Panc1 (cell line): Measurements from ENCODE around the gene COPS8. TPM values are rescaled to one million over a fixed set of nuclear protein-coding genes. Genes with fewer than 3 reads are reported as not detected.

Experiments
- ATAC-seq: fragments of 200-7000 bp; cut with Tn5 transposase; 2 replicates; pipeline ENCODE4 v1.9.1; 2020; ENCODE audit warnings: mild to moderate bottlenecking, moderate library complexity
- BruUV-seq: library from RNA; stranded (reverse); fragments of 400-500 nt; replicated peaks from 2 replicates; lab custom pipeline; 2021; lab: Mats Ljungman, UMichigan
- CTCF ChIA-PET: fragments of 300-600 bp; sonication (Branson Sonifier 250); formaldehyde crosslinking; loops from one replicate; lab custom pipeline; 2022; ENCODE audit warnings: antibody characterized with exemption; lab: Charles Lee
- POLR2A ChIA-PET: fragments of 300-600 bp; sonication (Branson Sonifier 250); formaldehyde crosslinking; loops from one replicate; lab custom pipeline; 2022; ENCODE audit warnings: antibody characterized with exemption; lab: Charles Lee
- DNase-seq: peaks from one replicate; pipeline ENCODE4 v3.0.0-alpha.2; 2010; ENCODE audit warnings: low read depth, low spot score
- H3K27ac ChIP-seq: 2 replicates; pipeline ENCODE4 v1.5.1; 2011; ENCODE audit warnings: mild to moderate bottlenecking, low read length, inconsistent platforms
- H3K27me3 ChIP-seq: fragments of 200-500 bp; sonication (Bioruptor generic); 2 replicates; pipeline ENCODE4 v1.6.0; 2014; ENCODE audit warnings: low read length, inconsistent platforms; ENCODE audit not compliant: control insufficient read depth, insufficient read depth
- H3K36me3 ChIP-seq: fragments of 200-500 bp; sonication (Bioruptor generic); 2 replicates; pipeline ENCODE4 v1.5.1; 2014; ENCODE audit warnings: inconsistent platforms, mild to moderate bottlenecking, low read length, moderate library complexity; ENCODE audit not compliant: control insufficient read depth, insufficient read depth
- H3K4me1 ChIP-seq: 2 replicates; pipeline ENCODE4 v1.5.1; 2011; ENCODE audit warnings: inconsistent platforms, mild to moderate bottlenecking, low read length, moderate library complexity; ENCODE audit not compliant: control insufficient read depth, insufficient read depth
- H3K4me3 ChIP-seq, 2 experiments: 2 replicates each; pipeline ENCODE4 v1.5.1; 2011 to 2012; ENCODE audit warnings: low read depth in 2 of 2, low read length in 2 of 2, mild to moderate bottlenecking in 2 of 2, inconsistent platforms in 1 of 2, moderate library complexity in 1 of 2
- H3K9me3 ChIP-seq: fragments of 200-500 bp; sonication (Bioruptor generic); 2 replicates; pipeline ENCODE4 v1.5.1; 2014; ENCODE audit warnings: low read depth, mild to moderate bottlenecking, inconsistent platforms, low read length, moderate library complexity; ENCODE audit not compliant: control insufficient read depth, insufficient read depth
- CTCF ChIP-seq: fragments of 450-650 bp; IDR thresholded peaks from 2 replicates; pipeline ENCODE4 v1.5.1; 2017; ENCODE audit warnings: mild to moderate bottlenecking
- POLR2AphosphoS5 ChIP-seq: IDR thresholded peaks from 2 replicates; pipeline ENCODE4 v1.6.1; 2012; ENCODE audit warnings: mild to moderate bottlenecking, low read depth, low read length, moderate library complexity
- REST ChIP-seq, 2 experiments: IDR thresholded peaks; 2 replicates each; pipeline ENCODE4 v1.6.1; 2011 to 2012; ENCODE audit warnings: low read depth in 2 of 2, control low read depth in 1 of 2, low read length in 1 of 2, mild to moderate bottlenecking in 1 of 2, moderate library complexity in 1 of 2; ENCODE audit not compliant: insufficient read depth in 1 of 2
- SIN3A ChIP-seq: IDR thresholded peaks from 2 replicates; pipeline ENCODE4 v1.6.1; 2012; ENCODE audit warnings: low read depth, mild to moderate bottlenecking, low read length, moderate library complexity, borderline replicate concordance; ENCODE audit not compliant: insufficient read depth
- TCF7L2 ChIP-seq: IDR thresholded peaks from 2 replicates; pipeline ENCODE4 v1.6.1; 2011; ENCODE audit warnings: mild to moderate bottlenecking, low read depth, low read length, inconsistent platforms
- in situ Hi-C: cut with HindIII; loops from 2 replicates; pipeline ENCODE4 v1.10.0; 2016; ENCODE audit warnings: low sequenced_read_pairs, low pct_unique_long_range_greater_than_20kb
- intact Hi-C: fragments of 100-400 bp; cut with micrococcal nuclease; formaldehyde crosslinking; loops from one replicate; pipeline ENCODE4 v1.10.0; 2022; ENCODE audit not compliant: unreplicated experiment
- total RNA-seq: library from RNA; stranded (reverse); gene quantifications from one replicate; pipeline ENCODE4 v1.2.1, GENCODE V29; 2021; ENCODE audit not compliant: unreplicated experiment

The COPS8 gene
- total RNA-seq, 1 experiment from 2014 or later, result 57.9 TPM

- POLR2A ChIA-PET, result no interaction called here
- CTCF ChIA-PET, result no interaction called here
- no TSS peak for BruUV-seq
- Histone ChIP-seq H3K36me3 (no peaks in the 10 kb centered on the region), H3K27me3 (no peaks in the 10 kb centered on the region), H3K27ac (no peak overlapping the region; the same call in 1 of the 2 replicates), H3K9me3 (no peaks in the 10 kb centered on the region), H3K4me1 (peaks cover 14% of the 10 kb centered on the region), H3K4me3 (no peak overlapping the region)
- no peak for TF ChIP-seq CTCF
- no peak for TF ChIP-seq REST (IDR thresholded peaks at IDR 0.05; ENCODE audit: insufficient read depth in 1 of 2, low read depth in 2 of 2, low read length in 1 of 2)
- no peak for TF ChIP-seq POLR2AphosphoS5
- no peak for TF ChIP-seq SIN3A
- no peak for TF ChIP-seq TCF7L2
- in situ Hi-C loops, result no loop called here
- DNase-seq (no peak), ATAC-seq (no peak)
- intact Hi-C loops, result no loop called here
Observed at GRCh38 chr2:237131749-237132533, 46.3 kb downstream of the COPS8 start.

- DNase-seq, result no peak
- H3K4me1 ChIP-seq, result peaks cover 5% of the 10 kb centered on the region
- peak overlapping the region; percentile 19; the same call in 1 of the 2 replicates for H3K27ac ChIP-seq
- in situ Hi-C loops, result no loop called here
- no peak for ATAC-seq
- H3K4me3 ChIP-seq, result no peak overlapping the region
- CTCF ChIA-PET, result no interaction called here
- peak; percentile 48; the same call in 1 of the 2 replicates for TF ChIP-seq CTCF
- no peak for TF ChIP-seq TCF7L2
- no peaks in the 10 kb centered on the region for H3K9me3 ChIP-seq
- no TSS peak for BruUV-seq
- POLR2A ChIA-PET, result no interaction called here
- intact Hi-C loops, result no loop called here
- H3K36me3 ChIP-seq, result no peaks in the 10 kb centered on the region
- H3K27me3 ChIP-seq, result no peaks in the 10 kb centered on the region
Observed at GRCh38 chr2:237132799-237133198, 47.1 kb downstream of the COPS8 start.
